T-helper 1 cell (primary cell): ENCODE results near the gene AMMECR1.
"Not testable (repeated sequence)": the region's sequence is repeated elsewhere in the genome, so short reads cannot be mapped to it uniquely, and the experiment has no call there.

ENCODE experiments used
- DNase-seq, 5 donors: peaks; one replicate each; pipeline ENCODE4 v3.0.0-alpha.2; 2012 to 2020
- total RNA-seq, 4 donors: gene quantifications; one replicate each; lab custom pipeline; 2026; lab: John Stamatoyannopoulos, UW

AMMECR1 gene
- total RNA-seq, result 32.5 to 48.6 (median 39.1) reads per million in 4 donors

GRCh38 chrX:110317820-110318663, at the start of gene AMMECR1:
AMMECR1 (minus strand) TSS chrX:110318085; CDS start chrX:110318071, 14 bp downstream.
- peak; percentile 65 to 80 (median 71) for DNase-seq

- no peak for DNase-seq
These were observed 45.4 kb upstream of the AMMECR1 start for GRCh38 chrX:110363244-110363643.

DNA sequence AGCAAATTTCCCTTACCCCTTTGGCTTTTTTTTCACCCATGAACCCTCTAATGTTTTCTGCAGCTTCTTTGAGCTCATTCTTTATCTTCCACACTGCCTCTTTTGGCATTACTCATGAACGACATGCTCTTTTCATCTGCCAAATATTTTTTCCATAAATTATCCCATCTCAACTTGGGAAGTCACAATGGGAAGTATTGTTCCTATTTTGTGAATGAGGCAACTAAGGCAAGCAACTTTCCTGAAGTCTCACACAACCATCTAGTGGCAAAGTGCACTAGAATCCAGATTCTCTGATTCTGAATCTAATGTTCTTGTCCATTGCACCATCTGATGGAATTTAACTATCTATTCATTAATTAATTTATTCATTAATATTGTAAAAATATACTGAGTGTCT, 41.4 kb upstream of the AMMECR1 start:
- DNase-seq, result no peak

DNA sequence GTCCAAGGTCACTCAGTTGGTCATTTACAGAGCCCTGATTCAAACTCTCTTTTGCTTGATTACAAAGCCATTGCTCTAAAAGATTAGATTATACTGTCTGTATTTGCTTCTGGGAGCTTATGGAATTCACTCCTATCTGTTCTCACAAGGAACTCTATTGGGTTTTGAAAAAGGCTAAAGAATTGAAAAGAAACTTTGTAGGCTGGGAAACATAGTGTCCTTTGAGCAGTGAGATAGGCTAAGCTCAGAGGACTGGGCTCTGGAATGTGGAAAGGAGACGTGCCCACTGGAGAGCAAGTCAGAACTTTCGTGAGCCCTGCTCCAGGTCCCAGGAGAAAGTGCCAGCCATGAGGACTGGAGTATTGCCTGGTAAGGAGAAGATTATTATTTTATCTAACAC, 40.7 kb upstream of the AMMECR1 start, which contains the start of gene RTL9:
TSS of gene RTL9 (plus strand) at position 301 of the 400 bp plus-strand sequence. CDS start 91,770 bp downstream, outside the sequence.
- no peak for DNase-seq

- no peak for DNase-seq
These were observed 28.8 kb upstream of the AMMECR1 start for GRCh38 chrX:110346681-110347080.

DNA sequence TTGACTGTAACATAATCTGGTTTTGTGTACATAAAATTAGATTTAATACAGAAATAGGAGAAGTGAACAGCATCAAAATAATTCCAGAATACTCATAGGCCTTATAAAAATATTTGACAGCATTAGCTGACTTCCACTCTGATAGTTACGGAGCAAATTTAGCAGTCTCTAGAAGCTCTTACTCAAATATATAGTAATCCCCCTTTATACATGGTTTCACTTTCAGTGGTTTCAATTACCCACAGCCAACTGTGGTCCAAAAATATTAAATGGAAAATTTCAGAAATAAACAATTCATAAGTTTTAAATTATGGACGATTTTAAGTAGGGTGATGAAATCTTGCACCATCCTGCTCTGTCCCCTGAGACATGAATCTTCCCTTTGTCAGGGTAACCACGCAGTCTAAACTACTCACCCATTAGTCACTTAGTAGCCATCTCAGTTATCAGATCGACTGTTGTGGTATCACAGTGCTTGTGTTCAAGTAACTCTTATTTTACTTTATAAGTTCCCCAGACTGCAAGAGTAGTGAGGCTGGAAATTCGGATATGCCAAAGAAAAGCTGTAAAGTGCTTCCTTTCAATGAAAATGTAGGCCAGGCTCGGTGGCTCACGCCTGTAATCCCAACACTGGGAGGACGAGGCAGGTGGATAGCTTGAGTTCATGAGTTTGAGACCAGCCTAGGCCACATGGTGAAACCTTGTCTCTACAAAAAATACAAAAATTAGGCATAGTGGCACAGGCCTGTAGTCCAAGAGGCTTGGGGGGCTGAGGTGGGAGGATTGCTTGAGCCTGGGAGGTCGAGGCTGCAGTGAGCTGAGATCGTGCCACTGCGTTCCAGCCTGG, 23.5 kb upstream of the AMMECR1 start:
- DNase-seq, result peak in 1 of 5 donors; percentile 35

GRCh38 chrX:110338935-110339334, 21.1 kb upstream of the AMMECR1 start:
- DNase-seq, result no peak

GRCh38 chrX:110333458-110333857, 15.6 kb upstream of the AMMECR1 start:
- DNase-seq, result not testable (repeated sequence)

- no peak for DNase-seq
These were observed 13.7 kb upstream of the AMMECR1 start for GRCh38 chrX:110331444-110332030.

- not testable (repeated sequence) for DNase-seq
These were observed 10.7 kb upstream of the AMMECR1 start for GRCh38 chrX:110328613-110329012.

- no peak for DNase-seq
These were observed 9.5 kb upstream of the AMMECR1 start for GRCh38 chrX:110327336-110327735.

- no peak for DNase-seq
These were observed 8.8 kb upstream of the AMMECR1 start for GRCh38 chrX:110326712-110327111.

GRCh38 chrX:110322603-110323002, 4.7 kb upstream of the AMMECR1 start:
- DNase-seq, result no peak

DNA sequence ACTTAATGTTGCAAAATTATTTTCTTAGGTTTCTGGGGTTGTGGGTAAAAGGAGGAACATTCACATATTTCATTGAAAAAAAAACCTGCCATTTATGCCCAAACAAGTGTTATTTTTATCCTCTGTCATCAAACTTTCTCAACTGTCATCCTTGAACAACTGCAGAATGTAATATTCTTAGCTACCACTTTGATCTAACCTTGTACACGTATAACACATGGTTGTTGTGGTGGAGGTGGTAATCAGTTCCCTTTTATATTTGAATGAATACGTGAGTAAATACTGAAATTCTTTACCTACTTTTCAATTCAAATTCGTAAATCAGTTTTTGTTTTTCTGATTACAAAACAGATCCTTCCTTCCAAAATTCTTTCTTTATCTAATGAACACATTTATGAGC, 3.8 kb upstream of the AMMECR1 start:
- no peak for DNase-seq

DNA sequence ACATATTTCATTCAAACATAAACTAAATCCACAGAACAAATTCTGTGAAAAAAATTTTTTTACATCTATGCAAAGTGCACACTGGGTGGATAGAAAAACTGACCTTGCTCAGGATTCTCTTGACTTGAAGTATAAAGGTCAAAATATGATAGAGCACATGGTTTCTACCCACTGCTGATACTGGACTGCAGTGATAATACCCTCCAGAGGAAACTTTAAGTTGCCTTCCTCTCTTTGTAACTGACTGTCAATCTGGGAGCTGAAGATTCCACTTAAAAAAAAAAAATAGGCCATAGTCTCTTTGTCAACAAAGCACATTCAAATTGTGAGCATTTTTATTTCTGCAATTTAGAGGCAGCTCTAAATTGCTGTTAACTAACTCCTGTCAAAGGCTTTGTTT, 3.2 kb upstream of the AMMECR1 start:
- no peak for DNase-seq

- no peak for DNase-seq
These were observed 2.6 kb upstream of the AMMECR1 start for GRCh38 chrX:110320381-110320987.

DNA sequence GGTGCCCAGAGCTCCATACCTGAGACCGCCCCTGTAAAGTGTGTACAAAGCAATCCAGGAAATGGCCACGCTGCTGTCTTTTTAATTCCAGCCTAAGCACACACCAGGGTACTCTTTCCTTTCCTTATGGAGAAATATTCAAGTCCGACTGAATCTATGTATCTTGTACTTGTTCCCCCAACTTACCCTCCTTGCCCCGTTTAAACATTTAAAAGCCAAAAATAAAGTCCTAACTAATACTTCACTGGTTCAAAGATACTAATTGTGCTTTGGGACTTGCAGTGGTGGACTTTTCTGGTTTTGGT, 731 bp upstream of the AMMECR1 start:
- DNase-seq, result no peak

- DNase-seq, result peak in 3 of 5 donors; percentile 9 to 29 (median 12)
These were observed 645 bp downstream of the AMMECR1 start for GRCh38 chrX:110317061-110317819.

- no peak for DNase-seq
These were observed 1.4 kb downstream of the AMMECR1 start for GRCh38 chrX:110316351-110317060.

GRCh38 chrX:110315551-110315950, 2.3 kb downstream of the AMMECR1 start:
- DNase-seq, result no peak
